T follicular helper cell (primary cell): ENCODE data around the gene GALP.
"Not testable (repeated sequence)": the region's sequence is repeated elsewhere in the genome, so short reads cannot be mapped to it uniquely, and the experiment has no call there.

Experiments
- DNase-seq: peaks from one replicate; pipeline ENCODE4 v3.0.0-alpha.2; 2020; ENCODE audit warnings: low read depth

The GALP gene

GRCh38 chr19:56191115-56191514, 15.3 kb downstream of the GALP start:
- DNase-seq, result no peak

DNA sequence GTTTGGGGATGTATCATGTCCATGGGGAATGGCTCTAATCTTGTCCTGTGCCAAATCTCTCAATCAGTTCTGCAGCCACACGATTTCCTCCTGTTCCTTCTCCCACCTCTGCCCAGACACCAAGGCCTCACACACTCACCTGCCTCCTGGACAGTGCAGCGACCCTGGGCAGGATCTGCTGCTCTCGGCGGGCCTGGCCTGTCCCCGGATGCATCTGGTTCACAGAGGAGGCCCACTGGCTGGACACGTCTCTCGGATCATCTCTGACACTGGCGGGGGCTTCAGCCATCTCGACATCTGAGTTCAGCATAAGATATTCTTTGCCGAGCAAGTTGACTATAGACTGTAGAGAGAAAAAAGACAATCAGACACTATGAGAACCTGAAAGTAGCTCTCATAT, 15.9 kb downstream of the GALP start:
- DNase-seq, result no peak

- DNase-seq, result no peak
Observed at GRCh38 chr19:56193981-56194640, 18.3 kb downstream of the GALP start.

DNA sequence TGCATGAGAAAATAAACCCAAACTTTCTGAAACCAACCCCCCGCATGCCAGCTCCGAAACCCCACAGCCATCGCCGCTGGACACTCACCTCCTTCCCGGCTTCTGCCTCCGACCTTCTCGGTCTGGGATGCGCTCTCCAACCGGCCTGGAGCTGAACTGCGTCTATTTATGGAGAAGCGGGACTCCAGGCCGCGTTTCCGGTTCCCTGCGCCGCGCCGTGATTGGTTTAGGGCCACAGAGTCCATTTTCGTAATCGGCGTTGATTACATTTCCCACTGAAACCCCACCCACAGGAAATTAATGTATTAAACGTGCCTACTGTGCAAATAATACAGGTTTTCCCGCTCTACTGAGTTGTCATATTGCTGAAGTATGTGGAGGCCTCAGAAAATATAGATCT, 21.8 kb downstream of the GALP start, which contains the start of gene ZSCAN5B:
ZSCAN5B (minus strand) TSS at position 138 of the 400 bp plus-strand sequence. CDS start 4,731 bp downstream, outside the sequence.
- not testable (repeated sequence) for DNase-seq

DNA sequence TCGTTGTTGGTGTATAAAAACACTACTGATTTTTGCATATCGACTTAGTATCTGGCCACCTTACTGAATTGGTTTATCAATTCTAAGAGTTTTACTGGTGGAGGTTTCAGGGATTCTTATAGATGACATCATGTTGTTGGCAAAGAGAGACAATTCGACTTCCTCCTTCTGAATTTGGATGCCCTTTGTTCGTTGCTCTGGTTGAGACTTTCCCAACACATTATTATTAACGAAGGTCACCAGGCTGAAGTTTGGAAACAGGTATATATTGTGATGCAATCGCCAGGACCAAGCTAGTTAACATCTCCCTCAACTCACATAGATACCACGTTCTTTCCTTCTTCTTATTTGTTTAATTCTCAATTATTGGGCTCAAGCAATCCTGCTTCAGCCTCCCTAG, 23.9 kb downstream of the GALP start:
- DNase-seq, result no peak

GRCh38 chr19:56201973-56202372, 26.2 kb downstream of the GALP start, which contains the start of gene ZSCAN5C:
Gene ZSCAN5C (plus strand): TSS chr19:56202273. CDS start chr19:56205914, 3,641 bp downstream.
- no peak for DNase-seq

- not testable (repeated sequence) for DNase-seq
Observed at GRCh38 chr19:56207581-56207980, 31.8 kb downstream of the GALP start.

DNA sequence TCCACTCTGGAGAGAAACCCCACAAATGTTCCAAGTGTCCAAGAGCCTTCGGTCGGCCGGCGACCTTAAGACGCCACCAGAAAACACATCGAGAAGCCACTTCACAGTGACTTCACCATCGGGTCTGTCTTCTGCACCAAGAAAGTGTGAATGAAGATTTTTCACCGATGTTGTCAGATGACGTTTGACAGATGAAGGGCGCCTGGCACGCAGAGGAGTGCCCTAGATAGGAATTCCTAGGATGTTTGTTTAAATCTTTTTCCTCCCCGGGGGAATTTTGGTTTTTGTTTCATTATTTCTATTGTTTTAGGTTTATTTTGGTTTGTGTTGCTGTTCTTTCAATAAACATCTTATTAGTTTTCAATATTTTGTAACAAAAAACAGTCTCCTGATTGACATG, 33.3 kb downstream of the GALP start:
- DNase-seq, result no peak

DNA sequence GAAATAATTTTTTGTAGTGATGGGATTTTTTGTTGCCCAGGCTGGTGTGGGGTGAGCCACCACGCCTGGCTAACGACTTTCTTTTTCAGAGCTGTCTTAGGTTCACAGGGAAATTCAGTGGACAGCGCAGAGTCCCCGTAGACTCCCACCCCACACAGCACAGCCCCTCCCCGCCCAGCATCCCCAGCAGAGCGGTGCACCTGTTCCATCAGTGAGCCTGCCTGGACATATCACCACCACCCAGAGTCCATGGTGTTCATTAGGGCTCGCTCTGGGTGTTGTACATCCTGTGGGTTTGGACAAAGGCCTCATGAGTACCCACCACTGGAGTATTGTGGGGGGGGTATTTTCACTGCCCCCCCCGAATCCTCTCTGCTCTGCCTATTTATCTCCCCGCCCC, 34.2 kb downstream of the GALP start:
- not testable (repeated sequence) for DNase-seq

GRCh38 chr19:56211718-56212117, 35.9 kb downstream of the GALP start:
- DNase-seq, result no peak

DNA sequence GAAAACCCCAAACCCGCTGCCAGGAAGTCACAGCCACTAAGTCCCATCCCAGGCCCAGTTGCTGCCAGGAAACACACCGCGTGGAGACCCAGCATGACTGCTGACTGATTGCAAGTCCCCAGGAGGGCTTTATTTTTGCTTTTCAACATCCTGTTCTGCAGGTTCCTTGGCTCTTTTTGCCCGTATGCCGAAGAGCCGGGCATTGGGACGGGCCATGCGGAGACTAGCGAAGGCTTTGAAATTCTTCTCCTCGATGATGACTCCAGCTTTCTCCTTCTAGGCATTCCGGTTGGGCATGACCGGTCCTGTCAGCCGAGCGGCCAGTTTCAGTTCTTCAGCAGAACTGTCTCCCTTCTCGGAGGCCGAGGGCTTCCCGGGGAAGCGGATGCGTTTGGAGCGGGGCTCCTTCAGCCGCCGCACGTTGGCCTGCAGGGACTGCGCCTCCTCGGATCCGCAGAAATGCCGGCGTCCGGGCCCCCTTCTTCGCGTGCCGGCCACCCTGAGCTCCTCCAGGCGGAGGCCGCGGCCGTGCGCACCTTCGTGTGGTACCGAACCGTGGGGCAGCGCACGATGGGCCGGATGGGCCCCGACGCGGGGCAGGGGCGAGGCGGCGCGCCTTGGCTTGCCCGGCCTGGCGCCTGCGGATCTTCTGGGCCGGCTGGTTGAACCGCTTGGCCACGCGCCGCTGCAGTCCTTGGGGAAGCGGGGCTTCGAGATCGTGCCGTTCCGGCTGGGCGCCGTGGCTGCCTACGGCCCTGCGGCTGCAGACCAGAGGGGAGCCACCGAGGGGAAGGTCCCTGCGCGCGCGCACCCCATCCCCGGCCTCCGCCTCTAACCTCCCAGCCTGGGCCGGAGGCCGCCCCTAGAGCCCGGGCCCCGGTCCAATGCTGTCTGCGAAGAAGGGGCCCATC, 41.5 kb downstream of the GALP start:
- DNase-seq, result no peak

DNA sequence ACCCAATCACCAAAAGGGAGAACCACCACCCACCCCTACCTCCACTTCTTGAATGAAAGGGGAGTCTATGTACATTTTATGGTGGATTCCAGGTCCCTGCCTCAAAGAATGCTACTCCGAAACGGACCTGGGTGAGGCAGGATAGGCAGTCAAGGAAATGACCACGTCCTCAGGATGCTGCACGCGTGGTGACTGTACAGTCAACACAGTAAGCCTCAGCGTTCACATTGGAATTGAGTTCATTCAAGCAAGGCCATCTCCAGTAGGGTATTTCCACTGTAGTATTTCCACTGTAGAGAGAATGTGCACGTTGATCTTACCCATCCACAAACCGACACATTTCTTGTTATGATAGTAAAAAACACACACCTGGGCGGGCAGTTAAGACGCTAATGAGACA, 43.2 kb downstream of the GALP start:
- no peak for DNase-seq

GRCh38 chr19:56221442-56221841, 45.6 kb downstream of the GALP start:
- not testable (repeated sequence) for DNase-seq

DNA sequence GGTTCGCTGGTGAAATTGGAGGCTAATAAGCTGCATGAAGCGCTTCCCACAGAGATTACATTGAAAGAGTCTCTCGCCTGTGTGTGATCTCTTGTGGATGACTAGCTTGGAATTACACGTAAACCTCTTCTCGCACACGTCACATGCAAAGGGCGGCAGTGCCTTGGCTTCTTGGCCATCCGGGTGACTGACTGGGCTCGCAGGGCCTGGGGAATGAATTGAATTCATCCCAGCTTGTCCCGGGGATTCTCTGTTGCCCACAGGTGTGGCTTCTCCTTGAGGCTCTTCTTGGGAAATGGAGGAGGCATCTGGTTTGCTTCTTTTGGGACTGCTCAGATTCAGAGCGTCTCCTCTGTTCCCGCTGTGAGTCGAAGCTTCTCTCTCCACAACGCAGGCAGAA, 46.0 kb downstream of the GALP start:
- DNase-seq, result no peak

DNA sequence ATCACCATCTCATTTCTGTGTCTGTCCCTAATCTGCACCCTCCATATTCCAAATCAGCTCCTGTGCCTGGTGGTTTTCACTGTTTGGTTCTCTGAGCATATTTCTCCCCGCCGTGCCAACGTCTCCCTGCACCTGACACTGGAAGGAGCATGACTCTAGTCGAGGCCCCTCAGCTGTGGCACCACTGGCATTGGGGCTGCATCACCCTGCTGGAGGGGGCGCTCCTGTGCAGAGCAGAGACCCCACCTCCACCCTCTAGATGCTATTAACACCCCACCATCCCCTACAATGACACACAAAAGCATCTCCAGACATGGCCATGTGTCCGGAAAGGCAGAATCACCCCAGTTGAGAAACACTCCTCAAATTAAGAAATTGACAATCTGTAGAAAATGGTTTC, 47.1 kb downstream of the GALP start:
- DNase-seq, result no peak

GRCh38 chr19:56223481-56223880, 47.7 kb downstream of the GALP start:
- DNase-seq, result no peak
